Liver (tissue), 9 donors: ENCODE data around the gene ECM2. TPM values are rescaled to one million over a fixed set of nuclear protein-coding genes. Genes with fewer than 3 reads are reported as not detected.

Source experiments
- DNase-seq: peaks from one replicate; pipeline ENCODE4 v3.0.0-alpha.2; 2017; ENCODE audit warnings: low spot score
- H3K27ac ChIP-seq, 2 donors: one replicate each; pipeline ENCODE4 v1.7.0; 2013; ENCODE audit warnings: inconsistent platforms in 2 of 2, low read length in 2 of 2, control low read depth in 1 of 2, low read depth in 1 of 2, mild to moderate bottlenecking in 1 of 2
- H3K27me3 ChIP-seq, 4 donors: one replicate each; pipeline versions ENCODE4 v1.6.1 to v1.7.0; 2013; ENCODE audit warnings: low read length in 3 of 4, inconsistent platforms in 1 of 4, mild to moderate bottlenecking in 1 of 4, moderate library complexity in 1 of 4; ENCODE audit not compliant: control insufficient read depth in 4 of 4, insufficient read depth in 4 of 4
- H3K36me3 ChIP-seq, 4 donors: one replicate each; pipeline versions ENCODE4 v1.6.1 to v1.7.0; 2013; ENCODE audit warnings: low read length in 3 of 4, mild to moderate bottlenecking in 3 of 4, low read depth in 1 of 4, moderate library complexity in 1 of 4; ENCODE audit not compliant: control insufficient read depth in 4 of 4, insufficient read depth in 3 of 4
- H3K4me1 ChIP-seq, 4 donors: one replicate each; pipeline versions ENCODE4 v1.6.1 to v1.7.0; 2013; ENCODE audit warnings: low read length in 3 of 4, mild to moderate bottlenecking in 3 of 4, moderate library complexity in 1 of 4; ENCODE audit not compliant: control insufficient read depth in 4 of 4, insufficient read depth in 4 of 4
- H3K4me3 ChIP-seq, 3 donors: one replicate each; pipeline versions ENCODE4 v1.6.1 to v1.7.0; 2013; ENCODE audit warnings: low read length in 3 of 3, control low read depth in 1 of 3, low read depth in 1 of 3, mild to moderate bottlenecking in 1 of 3
- H3K9ac ChIP-seq, 2 donors: one replicate each; pipeline ENCODE4 v1.7.0; 2013; ENCODE audit warnings: low read length in 2 of 2, mild to moderate bottlenecking in 2 of 2, moderate library complexity in 2 of 2, control low read depth in 1 of 2, low read depth in 1 of 2
- H3K9me3 ChIP-seq, 4 donors: one replicate each; pipeline versions ENCODE4 v1.6.1 to v1.7.0; 2013; ENCODE audit warnings: low read length in 3 of 4; ENCODE audit not compliant: control insufficient read depth in 4 of 4
- ATF3 ChIP-seq: IDR thresholded peaks from 2 replicates; pipeline ENCODE4 v1.6.1; 2016; ENCODE audit warnings: antibody characterized with exemption
- CTCF ChIP-seq: fragments of 150-350 bp; IDR thresholded peaks from 2 replicates; pipeline ENCODE4 v1.5.1; 2017; ENCODE audit warnings: improper control_type of control experiment, low read depth, low read length; ENCODE audit not compliant: missing input control
- EGR1 ChIP-seq, 2 donors: IDR thresholded peaks; 2 replicates each; pipeline ENCODE4 v1.6.1; 2016 to 2018; ENCODE audit warnings: antibody characterized with exemption in 2 of 2, low read depth in 2 of 2
- FOXA1 ChIP-seq: IDR thresholded peaks from 2 replicates; pipeline ENCODE4 v1.6.1; 2016; ENCODE audit warnings: antibody characterized with exemption
- FOXA2 ChIP-seq: IDR thresholded peaks from 2 replicates; pipeline ENCODE4 v1.6.1; 2016; ENCODE audit warnings: antibody characterized with exemption
- GABPA ChIP-seq, 2 donors: IDR thresholded peaks in 1 of 2; conservative IDR thresholded peaks in 1 of 2; 2 replicates each; pipeline ENCODE4 v1.6.1; 2016; ENCODE audit warnings: antibody characterized with exemption in 2 of 2, mild to moderate bottlenecking in 1 of 2, moderate library complexity in 1 of 2
- HNF4A ChIP-seq, 2 donors: conservative IDR thresholded peaks; 2 replicates each; pipeline ENCODE4 v1.6.1; 2016; ENCODE audit warnings: antibody characterized with exemption in 2 of 2, mild to moderate bottlenecking in 2 of 2
- HNF4G ChIP-seq: IDR thresholded peaks from 2 replicates; pipeline ENCODE4 v1.6.1; 2016; ENCODE audit warnings: antibody characterized with exemption
- JUND ChIP-seq, 2 donors: IDR thresholded peaks; 2 replicates each; pipeline ENCODE4 v1.6.1; 2016; ENCODE audit warnings: antibody characterized with exemption in 2 of 2
- MAX ChIP-seq: IDR thresholded peaks from 2 replicates; pipeline ENCODE4 v1.6.1; 2016; ENCODE audit warnings: antibody characterized with exemption
- NR2F2 ChIP-seq: IDR thresholded peaks from 2 replicates; pipeline ENCODE4 v1.6.1; 2016; ENCODE audit warnings: antibody characterized with exemption
- RAD21 ChIP-seq, 2 donors: IDR thresholded peaks; 2 replicates each; pipeline ENCODE4 v1.6.1; 2016; ENCODE audit warnings: antibody characterized with exemption in 2 of 2, mild to moderate bottlenecking in 2 of 2
- REST ChIP-seq: IDR thresholded peaks from 2 replicates; pipeline ENCODE4 v1.6.1; 2016; ENCODE audit warnings: antibody characterized with exemption, mild to moderate bottlenecking
- RXRA ChIP-seq, 2 donors: IDR thresholded peaks; 2 replicates each; pipeline ENCODE4 v1.6.1; 2017 to 2018; ENCODE audit warnings: antibody characterized with exemption in 2 of 2, mild to moderate bottlenecking in 1 of 2
- SP1 ChIP-seq: IDR thresholded peaks from 2 replicates; pipeline ENCODE4 v1.6.1; 2018; ENCODE audit warnings: antibody characterized with exemption, mild to moderate bottlenecking
- TAF1 ChIP-seq: conservative IDR thresholded peaks from 2 replicates; pipeline ENCODE4 v1.6.1; 2016; ENCODE audit warnings: antibody characterized with exemption, mild to moderate bottlenecking
- YY1 ChIP-seq: IDR thresholded peaks from 2 replicates; pipeline ENCODE4 v1.6.1; 2016; ENCODE audit warnings: antibody characterized with exemption, mild to moderate bottlenecking
- WGBS: extraction: QIAGEN DNeasy Blood & Tissue Kit; methylation state at CpG from one replicate; pipeline ENCODE4 v1.1.7; 2013; 5-methylcytosine and 5-hydroxymethylcytosine counted together
- polyA plus RNA-seq, 2 donors: library from polyadenylated mRNA; stranded (reverse) in 1 of 2; unstranded in 1 of 2; fragments of 200-250 nt in 1 of 2; fragments of >200 nt in 1 of 2; fragmentation: Nextera tagmentation in 1 of 2; extraction: Ambion mirVana in 1 of 2; gene quantifications; one replicate each; pipeline versions ENCODE4 v1.2.1 to v1.2.3, GENCODE V29; 2013 to 2015
- total RNA-seq, 2 donors: library from RNA; depleted of rRNA; stranded (reverse); fragments of >200 nt; gene quantifications; one replicate each; pipeline ENCODE4 v1.2.3, GENCODE V29; 2014
- TF ChIP-seq, protein P1 (sequence below): IDR thresholded peaks from 2 replicates; pipeline ENCODE4 v1.6.1; 2016; ENCODE audit warnings: antibody characterized with exemption
- donor health status: healthy.
- donor health status: healthy.
- donor health status: healthy.
- donor health status: healthy.
- donor health status: healthy.

ECM2 gene
- total and polyA plus RNA-seq, 4 donors: 11.6 to 42.0 (median 15.3) TPM

- peaks cover 0 to 10% (median 5%) of the 10 kb centered on the region in 4 donors for H3K4me1 ChIP-seq
- TF ChIP-seq JUND (IDR thresholded peaks at IDR 0.05) (no peak), SP1 (no peak), MAX (no peak), NR2F2 (no peak), RAD21 (IDR thresholded peaks at IDR 0.05) (no peak), FOXA1 (no peak), FOXA2 (no peak), ATF3 (no peak), HNF4G (no peak), EGR1 (IDR thresholded peaks at IDR 0.05; ENCODE audit: low read depth in 2 of 2) (no peak), YY1 (no peak), RXRA (IDR thresholded peaks at IDR 0.05) (no peak), HNF4A (conservative IDR thresholded peaks at IDR 0.05) (no peak), CTCF (no peak)
- TF ChIP-seq, protein P1, sequence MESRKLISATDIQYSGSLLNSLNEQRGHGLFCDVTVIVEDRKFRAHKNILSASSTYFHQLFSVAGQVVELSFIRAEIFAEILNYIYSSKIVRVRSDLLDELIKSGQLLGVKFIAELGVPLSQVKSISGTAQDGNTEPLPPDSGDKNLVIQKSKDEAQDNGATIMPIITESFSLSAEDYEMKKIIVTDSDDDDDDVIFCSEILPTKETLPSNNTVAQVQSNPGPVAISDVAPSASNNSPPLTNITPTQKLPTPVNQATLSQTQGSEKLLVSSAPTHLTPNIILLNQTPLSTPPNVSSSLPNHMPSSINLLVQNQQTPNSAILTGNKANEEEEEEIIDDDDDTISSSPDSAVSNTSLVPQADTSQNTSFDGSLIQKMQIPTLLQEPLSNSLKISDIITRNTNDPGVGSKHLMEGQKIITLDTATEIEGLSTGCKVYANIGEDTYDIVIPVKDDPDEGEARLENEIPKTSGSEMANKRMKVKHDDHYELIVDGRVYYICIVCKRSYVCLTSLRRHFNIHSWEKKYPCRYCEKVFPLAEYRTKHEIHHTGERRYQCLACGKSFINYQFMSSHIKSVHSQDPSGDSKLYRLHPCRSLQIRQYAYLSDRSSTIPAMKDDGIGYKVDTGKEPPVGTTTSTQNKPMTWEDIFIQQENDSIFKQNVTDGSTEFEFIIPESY: no peak
- H3K4me3 ChIP-seq: no peak overlapping the region
- no peak overlapping the region for H3K9ac ChIP-seq
- no peak overlapping the region for H3K27ac ChIP-seq
- no peaks in the 10 kb centered on the region for H3K27me3 ChIP-seq
- no peak for DNase-seq
- H3K36me3 ChIP-seq: no peaks in the 10 kb centered on the region
- H3K9me3 ChIP-seq: no peaks in the 10 kb centered on the region
Measured at GRCh38 chr9:92530893-92531292, 4.9 kb downstream of the ECM2 start.

- no peak overlapping the region for H3K27ac ChIP-seq
- H3K4me1 ChIP-seq: peaks cover 0 to 4% (median 2%) of the 10 kb centered on the region in 4 donors
- no peak for TF ChIP-seq YY1
- 96% methylated on average over 3 of the region's 3 CpGs for WGBS
- DNase-seq: no peak
- H3K9ac ChIP-seq: no peak overlapping the region
- no peaks in the 10 kb centered on the region for H3K36me3 ChIP-seq
- no peaks in the 10 kb centered on the region for H3K27me3 ChIP-seq
- no peak overlapping the region for H3K4me3 ChIP-seq
- no peaks in the 10 kb centered on the region for H3K9me3 ChIP-seq
Measured at GRCh38 chr9:92529124-92529523, 6.7 kb downstream of the ECM2 start.

DNA sequence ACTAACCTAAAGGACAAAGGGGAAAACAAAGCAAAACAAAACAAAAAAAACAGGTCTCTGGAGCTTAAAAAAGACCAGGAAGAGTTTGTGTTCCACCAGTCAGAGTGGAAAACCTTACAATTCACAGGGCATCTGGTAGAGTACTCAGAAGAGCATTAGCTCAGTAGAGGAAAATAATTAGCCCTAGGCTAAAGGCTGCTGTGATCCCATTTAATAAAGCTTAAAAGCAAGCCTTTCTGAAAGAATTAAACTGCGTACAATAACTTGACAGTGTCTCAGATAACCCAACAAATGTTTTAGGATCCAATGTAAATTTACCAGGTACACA is 7.3 kb downstream of the ECM2 start:
- Histone ChIP-seq H3K4me1 (no peaks in the 10 kb centered on the region), H3K27ac (no peak overlapping the region), H3K27me3 (no peaks in the 10 kb centered on the region), H3K36me3 (no peaks in the 10 kb centered on the region), H3K4me3 (no peak overlapping the region), H3K9ac (no peak overlapping the region), H3K9me3 (no peaks in the 10 kb centered on the region)
- no peak for DNase-seq
- 66% methylated on average over 1 of the region's 1 CpG for WGBS
- TF ChIP-seq FOXA2 (no peak), RXRA (IDR thresholded peaks at IDR 0.05) (no peak), HNF4A (conservative IDR thresholded peaks at IDR 0.05) (no peak), HNF4G (no peak), SP1 (no peak), FOXA1 (no peak), REST (no peak), JUND (IDR thresholded peaks at IDR 0.05) (no peak), GABPA (IDR thresholded peaks at IDR 0.05 in 1 of 2, conservative IDR thresholded peaks at IDR 0.05 in 1 of 2) (no peak), TAF1 (no peak), CTCF (no peak), RAD21 (IDR thresholded peaks at IDR 0.05) (no peak)
